Thyroid gland (tissue), 4 donors: ENCODE data around the gene UQCRFS1.

Source experiments
- CTCF ChIP-seq, 6 experiments: fragments of 200-600 bp in 3 of 6; fragments of 450-650 bp in 3 of 6; sonication (generic) in 3 of 6; IDR thresholded peaks; one replicate each; pipeline ENCODE4 v1.5.1; 2016 to 2019; ENCODE audit warnings: antibody characterized with exemption in 6 of 6, mild to moderate bottlenecking in 2 of 6, inconsistent platforms in 1 of 6, moderate library complexity in 1 of 6
- POLR2A ChIP-seq, 2 donors: fragments of 450-650 bp; IDR thresholded peaks; one replicate each; pipeline ENCODE4 v1.6.1; 2017; ENCODE audit warnings: antibody characterized with exemption in 2 of 2, mild to moderate bottlenecking in 2 of 2, moderate library complexity in 1 of 2

- TF ChIP-seq CTCF (IDR thresholded peaks at IDR 0.05) (no peak), POLR2A (IDR thresholded peaks at IDR 0.05) (no peak)
Observed at GRCh38 chr19:29206453-29206852, 6.5 kb downstream of the UQCRFS1 start.
